NB4 (cell line): Measurements from ENCODE around the gene GAPVD1.

ENCODE experiments used
- MYC ChIP-seq: IDR thresholded peaks from 2 replicates; pipeline ENCODE4 v1.6.1; 2011; ENCODE audit warnings: low read depth, low read length
- POLR2A ChIP-seq: IDR thresholded peaks from 2 replicates; pipeline ENCODE4 v1.6.1; 2011; ENCODE audit warnings: mild to moderate bottlenecking; ENCODE audit not compliant: insufficient read length; ENCODE audit errors: extremely low read depth
- TF ChIP-seq, protein P1 (sequence below): IDR thresholded peaks from one replicate; pipeline ENCODE4 v1.5.1; 2012; ENCODE audit warnings: low read depth, low read length
- TF ChIP-seq, protein P2 (sequence below): IDR thresholded peaks from 2 replicates; pipeline ENCODE4 v1.6.1; 2011; ENCODE audit warnings: low read depth, low read length

DNA sequence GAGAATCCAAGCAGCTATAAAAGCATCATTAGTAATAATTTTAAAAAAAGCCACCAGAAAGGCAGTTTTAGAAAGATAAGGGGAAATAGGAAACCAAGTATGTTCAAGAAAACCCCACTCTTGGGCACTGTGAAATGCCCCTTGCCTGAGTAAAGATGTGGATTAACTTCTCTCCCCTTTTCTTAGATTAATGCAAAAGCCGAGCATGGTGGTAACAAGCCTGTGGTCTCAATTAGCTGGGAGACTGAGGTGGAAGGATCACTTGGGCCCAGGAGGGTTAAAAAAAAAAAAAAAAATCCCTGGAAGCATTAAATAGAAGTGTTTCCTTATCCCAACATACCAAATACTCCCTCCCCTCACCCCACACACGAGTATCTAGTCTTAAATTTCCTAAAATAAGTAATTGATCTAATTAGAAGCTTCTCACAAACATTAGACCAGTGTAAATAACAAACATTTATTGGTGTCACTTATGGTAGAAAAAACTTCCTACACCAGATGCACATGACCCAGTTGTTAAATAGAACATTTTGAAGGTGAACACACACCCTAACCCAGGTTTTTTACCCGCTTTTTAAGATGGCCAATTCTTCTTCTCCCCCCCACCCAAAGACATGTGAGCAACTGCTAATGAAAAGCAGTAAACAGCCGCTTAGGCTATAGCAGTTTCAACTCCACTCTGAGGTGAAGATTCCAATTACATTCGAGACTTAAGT, 25.7 kb upstream of the GAPVD1 start:
- TF ChIP-seq, protein P1, sequence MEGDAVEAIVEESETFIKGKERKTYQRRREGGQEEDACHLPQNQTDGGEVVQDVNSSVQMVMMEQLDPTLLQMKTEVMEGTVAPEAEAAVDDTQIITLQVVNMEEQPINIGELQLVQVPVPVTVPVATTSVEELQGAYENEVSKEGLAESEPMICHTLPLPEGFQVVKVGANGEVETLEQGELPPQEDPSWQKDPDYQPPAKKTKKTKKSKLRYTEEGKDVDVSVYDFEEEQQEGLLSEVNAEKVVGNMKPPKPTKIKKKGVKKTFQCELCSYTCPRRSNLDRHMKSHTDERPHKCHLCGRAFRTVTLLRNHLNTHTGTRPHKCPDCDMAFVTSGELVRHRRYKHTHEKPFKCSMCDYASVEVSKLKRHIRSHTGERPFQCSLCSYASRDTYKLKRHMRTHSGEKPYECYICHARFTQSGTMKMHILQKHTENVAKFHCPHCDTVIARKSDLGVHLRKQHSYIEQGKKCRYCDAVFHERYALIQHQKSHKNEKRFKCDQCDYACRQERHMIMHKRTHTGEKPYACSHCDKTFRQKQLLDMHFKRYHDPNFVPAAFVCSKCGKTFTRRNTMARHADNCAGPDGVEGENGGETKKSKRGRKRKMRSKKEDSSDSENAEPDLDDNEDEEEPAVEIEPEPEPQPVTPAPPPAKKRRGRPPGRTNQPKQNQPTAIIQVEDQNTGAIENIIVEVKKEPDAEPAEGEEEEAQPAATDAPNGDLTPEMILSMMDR = no peak
- TF ChIP-seq POLR2A (no peak), MYC (no peak)
- TF ChIP-seq, protein P2, sequence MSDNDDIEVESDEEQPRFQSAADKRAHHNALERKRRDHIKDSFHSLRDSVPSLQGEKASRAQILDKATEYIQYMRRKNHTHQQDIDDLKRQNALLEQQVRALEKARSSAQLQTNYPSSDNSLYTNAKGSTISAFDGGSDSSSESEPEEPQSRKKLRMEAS = no peak
